Activated T-helper 1 cell treated with Interleukin-2 at 50 U/mL for 16 hours (primary cell): Measurements from ENCODE around the gene SEZ6.
"Not testable (repeated sequence)": the region's sequence is repeated elsewhere in the genome, so short reads cannot be mapped to it uniquely, and the experiment has no call there.

ENCODE experiments used
- DNase-seq: peaks from one replicate; pipeline ENCODE4 v3.0.0-alpha.2; 2020; ENCODE audit warnings: low read depth

SEZ6 gene

GRCh38 chr17:28935744-28936460, 69.9 kb downstream of the SEZ6 start:
- DNase-seq: no peak

GRCh38 chr17:28934508-28934907, 71.3 kb downstream of the SEZ6 start:
- not testable (repeated sequence) for DNase-seq

DNA sequence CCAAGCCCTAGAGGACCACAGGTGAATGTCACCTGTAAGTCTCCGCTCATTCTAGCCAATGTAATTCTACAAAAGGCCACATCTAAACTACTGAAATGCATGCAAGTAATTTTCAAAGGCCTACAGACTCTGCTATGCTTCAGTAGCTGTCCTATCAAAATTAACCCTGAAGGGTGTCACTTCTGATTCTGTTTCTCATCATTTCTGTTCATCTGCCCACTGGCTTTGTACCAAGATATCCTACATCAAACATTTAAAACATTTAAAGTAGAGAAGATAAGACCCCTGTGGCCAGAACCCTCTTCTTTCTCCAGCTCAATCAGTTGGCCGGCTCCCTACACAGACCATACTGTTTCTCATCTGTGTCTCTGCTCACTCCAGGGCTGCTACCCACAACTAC, 76.0 kb downstream of the SEZ6 start:
- DNase-seq: no peak

- DNase-seq: no peak
These were observed 77.8 kb downstream of the SEZ6 start for GRCh38 chr17:28928061-28928460.

DNA sequence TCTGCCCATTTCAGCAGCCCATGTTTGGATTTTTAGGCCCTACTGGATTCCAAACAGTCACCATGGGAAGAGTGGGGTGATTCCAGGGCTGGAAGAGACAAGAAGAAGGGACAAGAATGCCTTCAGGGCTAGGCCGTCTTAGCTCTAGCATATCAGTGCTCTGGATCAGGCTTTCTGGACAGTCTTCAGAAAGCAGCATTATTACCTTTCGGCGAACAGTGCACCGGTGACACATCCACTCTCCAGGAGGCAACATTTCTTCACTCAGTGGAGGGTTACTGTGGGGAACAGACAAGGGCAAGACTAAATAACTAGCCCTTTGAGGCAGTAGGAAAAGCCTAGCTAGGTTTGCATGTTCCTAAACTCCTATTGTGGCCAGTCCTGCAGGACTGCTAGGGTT, 79.0 kb downstream of the SEZ6 start:
- DNase-seq: no peak

- no peak for DNase-seq
These were observed 79.5 kb downstream of the SEZ6 start for GRCh38 chr17:28926366-28926765.

DNA sequence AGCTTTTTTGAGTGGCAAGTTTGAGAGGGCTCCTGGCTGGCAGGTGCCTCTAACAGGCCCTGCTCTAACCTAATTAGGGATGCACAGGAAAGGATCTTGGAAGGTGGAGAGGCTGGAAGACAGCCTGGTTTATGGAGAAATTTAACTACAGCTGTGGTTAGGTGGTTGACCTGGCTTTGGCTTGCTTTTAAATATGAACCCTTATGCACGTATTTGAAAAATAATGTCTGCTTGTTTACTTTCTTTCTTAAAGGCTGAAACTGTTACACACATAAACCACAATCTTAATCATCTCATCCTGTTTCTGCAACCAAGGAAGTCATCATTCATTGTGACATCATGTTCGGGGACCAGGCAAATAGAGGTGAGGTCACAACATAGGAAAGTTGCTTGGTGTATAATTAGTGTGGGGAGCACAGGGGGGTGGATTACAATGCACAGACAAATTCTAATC, 79.9 kb downstream of the SEZ6 start:
- DNase-seq: peak; percentile 21

DNA sequence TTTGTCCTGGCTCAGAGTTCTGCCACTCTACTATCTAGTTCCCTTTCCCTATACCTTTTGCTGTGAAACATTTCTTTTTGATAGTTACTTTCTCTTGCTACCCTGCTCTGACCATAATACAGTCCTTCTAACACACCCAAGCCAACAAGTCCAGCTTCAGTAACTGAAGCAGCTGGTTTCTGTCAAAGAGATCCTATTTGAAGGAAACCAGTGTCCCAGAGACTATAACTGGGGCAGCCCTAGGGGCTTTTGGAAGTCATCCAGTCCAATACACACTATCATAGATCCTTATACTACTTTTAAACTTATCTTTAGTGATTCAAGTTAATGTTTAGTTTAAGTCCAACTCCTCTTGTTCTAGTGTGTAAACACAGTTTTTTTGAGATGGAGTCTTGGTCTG, 85.6 kb downstream of the SEZ6 start:
- DNase-seq: no peak

DNA sequence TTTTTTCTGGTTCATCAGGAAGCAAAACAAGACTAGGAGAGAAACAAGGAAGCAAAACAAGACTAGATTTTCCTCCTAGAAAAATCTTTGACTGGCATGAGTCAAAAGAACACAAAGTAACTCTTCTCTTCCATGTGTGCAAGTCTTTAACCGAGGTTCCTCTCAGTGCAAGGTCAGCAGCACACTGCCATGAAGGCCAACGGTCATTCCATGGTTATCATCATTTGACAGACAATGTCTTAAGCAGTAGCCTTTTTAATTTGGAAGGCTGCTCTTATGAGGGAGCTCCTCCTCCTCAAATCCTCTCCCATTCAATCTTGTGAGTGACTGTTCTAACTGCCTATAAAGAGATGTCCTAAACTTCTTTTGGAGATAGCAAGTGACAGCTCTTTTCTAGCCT, 87.5 kb downstream of the SEZ6 start:
- no peak for DNase-seq

DNA sequence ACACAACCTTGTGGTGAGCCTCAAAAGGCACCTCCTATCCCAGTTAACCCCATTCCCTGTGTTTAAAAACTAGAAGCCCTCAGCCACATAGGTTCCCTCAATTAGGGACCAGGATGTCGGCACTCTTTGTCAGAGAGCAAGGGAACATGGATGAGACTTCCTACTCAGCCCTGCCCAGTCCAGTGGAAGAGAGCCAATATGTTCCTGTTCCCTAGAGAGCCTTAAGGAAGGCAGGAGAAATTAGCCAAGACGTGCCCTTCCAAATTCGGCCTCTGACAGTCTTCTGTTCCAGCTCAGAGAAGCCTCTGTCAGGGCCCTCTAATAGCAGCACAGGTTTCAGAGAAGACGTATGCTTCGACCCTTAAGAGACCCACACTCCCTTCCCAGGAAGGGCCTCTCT, 88.4 kb downstream of the SEZ6 start:
- DNase-seq: no peak

GRCh38 chr17:28917029-28917428, 88.8 kb downstream of the SEZ6 start:
- no peak for DNase-seq

- no peak for DNase-seq
These were observed 89.4 kb downstream of the SEZ6 start for GRCh38 chr17:28916302-28916934.

DNA sequence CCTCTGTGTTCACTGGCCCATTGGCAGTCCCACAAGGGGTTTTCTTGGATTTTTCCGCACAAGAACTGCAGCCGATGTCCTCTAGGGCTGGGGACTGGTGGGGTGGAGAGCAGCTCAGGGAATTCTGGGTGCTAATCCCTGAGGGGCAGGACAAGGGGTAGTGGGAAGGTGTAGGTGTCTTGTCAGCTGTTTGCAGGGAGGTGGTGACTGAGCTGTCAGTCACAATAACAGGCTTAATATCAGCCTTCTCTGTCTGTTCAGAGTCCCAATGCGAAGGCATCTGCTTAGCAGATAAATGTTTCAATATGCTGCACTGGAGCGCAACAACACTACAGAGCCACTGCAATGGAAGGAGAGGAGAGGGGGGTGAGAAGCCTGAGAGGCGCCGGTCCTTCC, 92.9 kb downstream of the SEZ6 start:
- no peak for DNase-seq

GRCh38 chr17:28912281-28912937, 93.4 kb downstream of the SEZ6 start:
- no peak for DNase-seq

DNA sequence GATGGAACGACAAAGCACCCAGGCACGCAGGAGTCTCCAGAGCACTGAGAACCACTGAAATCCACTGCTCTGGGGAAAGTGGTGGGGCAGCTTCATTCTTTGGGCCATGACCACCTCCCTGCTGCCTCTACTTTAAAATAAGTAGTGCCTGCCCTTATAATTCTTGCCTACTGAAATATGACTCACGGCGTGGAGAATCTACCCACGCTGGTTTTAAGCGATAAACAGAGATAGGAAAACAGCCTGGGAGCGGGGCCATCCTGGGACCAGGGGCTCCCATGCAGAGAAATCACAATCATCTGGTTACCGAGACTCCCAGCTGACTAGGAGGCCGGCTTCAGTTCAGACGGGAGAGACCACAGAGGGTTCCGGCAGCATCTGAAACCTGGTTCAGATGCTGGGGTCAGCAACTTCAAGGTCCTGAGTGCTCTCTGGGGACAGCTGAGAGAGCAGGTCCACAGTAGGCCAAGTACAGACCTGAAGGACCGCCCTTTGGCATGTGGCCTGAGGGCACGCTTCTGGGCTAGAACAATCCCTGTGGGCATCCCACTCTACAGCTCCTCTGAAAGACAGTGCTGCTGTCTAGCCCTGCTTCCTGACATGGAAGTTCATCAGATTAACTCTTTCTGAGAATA, 94.3 kb downstream of the SEZ6 start:
- no peak for DNase-seq

- no peak for DNase-seq
These were observed 95.3 kb downstream of the SEZ6 start for GRCh38 chr17:28910534-28910933.

DNA sequence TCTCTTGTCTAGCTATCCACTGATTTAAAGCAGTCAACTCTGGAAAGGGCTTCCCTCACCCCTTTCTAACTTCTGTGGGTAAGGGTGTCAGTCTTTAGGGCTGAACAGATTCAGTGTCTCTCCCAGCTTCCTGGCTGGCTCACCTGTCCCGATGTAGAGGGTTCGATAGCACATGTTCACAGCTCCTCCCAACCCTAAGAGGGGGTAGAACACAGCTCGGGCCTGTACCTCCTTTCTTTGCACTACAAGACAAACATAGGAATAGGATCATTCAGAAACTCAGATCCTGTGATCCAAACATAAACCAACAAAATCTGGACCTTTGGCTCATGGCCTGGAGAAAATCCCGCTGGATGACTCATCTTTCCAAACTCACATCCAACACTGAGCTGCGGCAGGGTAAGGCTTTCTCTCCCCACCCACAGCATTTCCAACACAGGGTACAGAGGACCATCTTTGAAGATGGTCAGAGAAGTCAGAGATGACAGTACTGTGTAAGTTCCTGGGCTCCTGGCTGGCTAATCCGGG, 97.1 kb downstream of the SEZ6 start:
- no peak for DNase-seq

- DNase-seq: no peak
These were observed 97.9 kb downstream of the SEZ6 start for GRCh38 chr17:28907709-28908475.

DNA sequence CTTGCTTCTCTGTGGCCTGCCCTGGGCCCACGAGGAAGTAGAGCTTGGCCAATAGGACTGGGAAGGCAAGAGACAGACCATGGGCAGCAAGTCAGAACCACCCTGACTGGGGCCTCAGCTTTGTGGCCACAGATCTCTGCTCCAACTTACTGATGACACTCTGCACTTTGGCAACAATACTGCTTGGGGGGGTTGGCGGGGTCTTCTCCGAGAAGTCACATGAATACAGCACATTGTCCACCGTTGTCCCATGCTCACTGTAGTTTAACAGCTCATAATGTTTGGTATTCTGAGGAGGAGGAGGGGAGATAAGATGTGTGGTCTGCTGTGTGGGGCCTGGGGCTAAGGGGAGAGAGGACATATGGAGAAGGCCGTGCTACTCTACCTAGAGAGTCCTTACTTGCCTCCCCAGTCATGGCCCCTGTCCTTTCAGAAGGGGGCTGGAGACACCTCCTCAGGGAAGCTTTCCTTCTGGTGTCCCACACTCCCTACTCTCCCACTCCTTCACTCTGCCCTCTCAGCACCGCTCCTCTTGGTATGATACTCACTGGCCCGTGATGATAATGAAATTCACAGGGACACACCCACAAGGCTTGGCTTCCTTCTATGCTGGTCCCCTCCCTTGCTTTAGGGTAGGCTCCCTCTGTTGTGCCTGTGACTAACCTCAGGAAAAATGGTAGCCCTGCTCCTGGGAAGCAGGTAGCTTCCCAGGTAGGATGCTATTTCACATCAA, 99.0 kb downstream of the SEZ6 start:
- no peak for DNase-seq

- no peak for DNase-seq
These were observed 99.6 kb downstream of the SEZ6 start for GRCh38 chr17:28906276-28906675.
